GM18508 (cell line): ENCODE data around the gene KCTD2.

ENCODE experiments used
- ATAC-seq: cut with Tn5 transposase; IDR thresholded peaks from one replicate; pipeline ENCODE4 v1.9.1; 2021; ENCODE audit warnings: moderate number of reproducible peaks; ENCODE audit not compliant: insufficient read depth, unreplicated experiment

The KCTD2 gene

GRCh38 chr17:75114552-75115314 is 67.7 kb downstream of the KCTD2 start:
- ATAC-seq, result no peak
